GDM1 (cell line): ENCODE measurements around the gene ZNF500.

Experiments used
- DNase-seq: peaks from one replicate; lab custom pipeline; 2025; lab: John Stamatoyannopoulos, UW

The ZNF500 gene

DNA sequence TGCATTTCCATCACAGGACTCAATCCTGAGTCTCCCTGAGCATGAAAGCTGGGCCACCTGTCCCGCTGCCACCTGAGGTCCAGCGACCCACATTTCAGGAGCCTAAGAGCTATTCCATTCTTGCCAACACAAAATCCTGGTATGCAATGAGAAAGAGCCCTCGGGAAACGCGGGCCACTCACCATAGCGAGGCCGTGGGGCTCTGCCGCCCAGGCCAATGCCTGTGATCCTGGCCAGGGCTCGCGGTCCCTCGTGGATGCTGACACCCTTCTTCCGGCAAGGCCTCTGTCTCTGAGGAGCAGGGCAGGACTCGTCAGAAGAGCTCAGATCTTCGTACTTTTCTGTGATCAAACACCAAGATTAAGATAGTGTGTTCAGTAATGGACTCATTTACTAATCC, 62.0 kb downstream of the ZNF500 start:
- DNase-seq, result no peak

DNA sequence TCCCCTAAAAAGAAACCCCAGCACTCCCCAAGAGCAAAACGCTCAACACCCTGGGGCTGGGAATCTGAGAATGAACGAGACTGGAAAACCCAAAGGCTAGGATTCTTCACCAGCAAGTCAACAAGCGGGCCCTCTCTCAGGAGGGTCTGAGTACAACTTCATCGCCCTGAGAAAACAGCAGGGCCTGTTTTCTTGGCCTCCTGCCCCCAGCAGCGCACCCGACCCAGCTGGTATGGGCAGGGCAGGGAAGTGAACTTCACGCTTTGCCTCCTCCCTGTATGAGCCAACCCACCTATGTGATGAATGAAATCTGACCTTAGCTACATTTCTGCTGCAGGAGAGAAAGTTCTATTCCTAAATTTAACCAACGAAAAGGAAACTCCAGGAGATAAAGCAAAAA, 62.5 kb downstream of the ZNF500 start:
- no peak for DNase-seq

DNA sequence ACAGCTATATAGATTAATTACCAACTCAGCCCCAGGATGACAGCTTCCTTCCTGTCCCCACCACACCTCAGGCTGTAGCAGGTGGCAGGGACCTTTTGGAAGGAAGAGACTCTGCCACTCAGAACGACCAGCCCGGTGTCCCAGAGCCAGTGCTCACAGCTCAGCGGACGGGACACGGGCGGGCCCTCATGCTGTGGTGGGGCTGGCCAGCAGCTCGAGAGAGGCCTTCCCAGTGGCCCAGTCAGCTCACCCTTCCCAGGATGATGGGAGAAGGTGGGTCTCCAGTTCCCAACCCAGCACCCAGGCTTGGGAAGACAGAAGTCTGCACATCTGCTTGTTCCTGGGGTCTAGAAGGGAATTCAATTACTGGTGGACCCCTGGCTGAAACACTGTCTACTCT, 63.1 kb downstream of the ZNF500 start:
- no peak for DNase-seq

DNA sequence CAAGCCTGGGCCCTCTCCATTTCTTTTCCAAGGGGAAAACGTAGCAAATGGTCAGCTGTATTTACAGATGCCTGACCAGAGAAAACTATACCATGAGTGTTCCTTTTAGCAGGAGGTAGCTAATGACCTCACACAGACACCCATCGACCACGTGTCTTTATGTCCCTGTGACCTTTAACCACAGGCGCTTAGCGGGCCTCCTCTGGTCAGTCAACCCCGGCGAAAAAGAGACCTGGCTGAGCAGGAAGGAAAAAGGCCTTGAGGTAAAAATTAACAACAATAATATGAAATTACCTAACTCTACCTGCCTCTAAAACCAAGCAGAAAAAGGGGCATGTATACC, 64.5 kb downstream of the ZNF500 start:
- no peak for DNase-seq

DNA sequence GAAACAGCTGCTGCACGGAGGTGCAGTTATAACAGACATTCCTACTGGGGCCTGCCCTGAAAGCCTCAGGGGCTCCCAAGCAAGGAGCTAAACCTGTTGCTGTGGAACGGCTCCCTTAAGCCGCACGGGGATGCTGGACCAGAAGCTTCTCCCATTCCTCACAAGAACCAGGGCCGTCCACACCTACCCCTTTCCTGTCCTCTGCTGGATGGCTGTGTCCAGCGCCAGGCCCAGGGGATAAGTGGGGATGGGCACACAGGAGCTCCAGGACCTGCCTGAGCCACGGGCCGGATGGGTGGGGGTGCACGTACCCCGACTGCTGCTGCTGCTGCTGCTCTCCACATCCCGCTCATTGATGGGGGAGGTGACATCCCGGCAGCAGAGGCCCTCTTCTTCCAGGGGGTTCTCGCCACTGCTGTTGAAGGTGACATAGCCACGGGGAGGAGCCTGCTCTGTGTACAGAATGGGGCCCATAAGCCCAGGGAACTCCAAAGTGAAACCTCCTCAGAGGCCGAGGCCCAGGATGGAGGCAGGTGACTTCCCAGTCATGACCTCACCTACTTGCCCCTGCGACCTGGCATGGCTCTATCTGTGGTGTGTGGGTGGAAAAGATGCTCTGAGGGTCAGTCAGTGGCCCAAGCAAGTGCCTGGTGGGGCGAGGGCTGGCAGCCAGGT, 65.0 kb downstream of the ZNF500 start:
- no peak for DNase-seq

DNA sequence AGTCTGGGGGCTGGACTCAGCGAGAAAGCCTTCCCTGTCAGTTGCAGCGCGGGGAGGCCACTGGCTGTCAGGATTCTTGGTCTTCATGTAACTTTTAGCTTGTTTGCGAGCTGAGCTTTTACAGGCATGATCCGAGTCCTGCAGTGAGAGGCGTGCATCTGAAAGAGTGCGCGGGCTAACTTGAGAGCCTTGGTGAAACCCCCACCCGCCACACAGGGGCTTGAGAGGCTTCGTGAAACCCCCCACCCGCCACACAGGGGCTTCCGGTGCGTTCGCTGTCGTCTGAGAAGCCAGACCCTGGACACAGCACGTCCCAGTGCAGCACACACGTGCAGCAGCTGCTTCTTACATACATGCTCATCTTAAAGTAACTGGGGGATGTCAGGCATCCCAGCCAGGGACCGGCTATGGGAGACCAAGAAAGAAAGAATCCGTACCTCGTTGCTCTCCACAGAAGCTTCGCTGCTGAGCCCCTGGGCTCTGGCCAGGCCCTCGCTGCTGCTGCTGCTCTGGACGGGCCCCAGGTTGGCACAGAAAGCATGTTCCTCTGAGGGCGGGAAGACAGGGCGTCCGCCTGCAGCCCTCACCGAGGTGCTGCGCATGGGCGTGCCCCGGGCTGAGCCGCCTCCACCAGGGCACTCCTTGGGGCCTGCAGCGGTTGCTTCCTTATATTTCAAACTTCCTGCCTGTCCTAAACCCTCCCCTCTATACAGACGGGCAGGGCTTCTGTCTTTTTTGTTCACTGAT, 65.8 kb downstream of the ZNF500 start:
- no peak for DNase-seq

DNA sequence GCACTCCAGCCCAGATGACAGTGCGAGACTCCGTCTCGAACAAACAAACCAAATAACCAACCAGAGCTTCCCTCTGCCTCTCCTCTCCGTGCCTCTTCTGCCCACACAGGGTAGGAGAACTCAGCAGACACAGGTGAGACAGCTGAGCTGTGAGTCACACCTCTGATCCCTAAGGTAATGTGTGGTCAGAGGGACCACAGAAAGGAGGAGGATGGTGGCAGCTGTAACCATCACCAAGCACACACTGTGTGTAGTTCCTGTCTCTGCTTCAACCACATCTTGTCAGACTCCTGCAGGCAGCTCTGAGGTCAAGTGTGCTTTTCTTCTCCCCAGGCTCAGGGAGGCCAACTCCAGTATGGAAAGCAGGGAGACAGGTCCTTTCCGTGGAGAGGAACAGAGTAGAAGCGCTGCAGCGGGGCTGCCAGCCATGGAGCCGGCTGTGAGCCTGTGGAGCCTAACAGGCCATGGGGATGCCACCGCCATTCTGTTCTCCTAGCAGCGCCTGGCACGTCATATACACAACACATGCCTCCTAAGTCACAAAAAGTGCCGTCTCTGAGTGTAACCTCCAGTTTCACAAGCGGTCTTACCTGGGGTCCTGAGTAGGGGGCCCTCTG, 66.5 kb downstream of the ZNF500 start:
- DNase-seq, result no peak

DNA sequence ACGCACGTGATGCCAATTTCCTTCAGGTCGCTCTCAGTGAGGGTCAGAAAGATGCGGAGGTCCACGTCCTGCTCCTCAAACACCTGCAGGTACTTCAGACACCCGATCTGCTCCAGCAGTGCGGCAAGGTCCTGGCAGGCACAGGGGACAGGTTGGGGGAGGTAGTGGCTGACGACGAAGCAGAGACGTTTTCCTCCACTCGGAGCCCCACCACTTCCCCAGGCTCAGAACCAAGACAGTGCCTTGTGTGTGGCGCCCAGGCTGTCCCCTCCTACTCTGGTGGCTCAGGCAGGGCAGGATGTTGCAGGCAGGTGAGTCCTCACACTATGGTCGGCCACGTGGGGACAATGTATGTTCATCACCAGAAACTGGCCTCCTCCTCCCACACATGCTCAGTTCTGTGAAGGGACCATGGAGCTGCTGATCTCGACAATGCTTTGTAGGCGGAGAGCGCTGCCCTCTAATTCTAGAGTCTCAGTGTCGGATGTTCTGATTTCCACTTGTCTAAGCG, 67.9 kb downstream of the ZNF500 start:
- DNase-seq, result no peak

DNA sequence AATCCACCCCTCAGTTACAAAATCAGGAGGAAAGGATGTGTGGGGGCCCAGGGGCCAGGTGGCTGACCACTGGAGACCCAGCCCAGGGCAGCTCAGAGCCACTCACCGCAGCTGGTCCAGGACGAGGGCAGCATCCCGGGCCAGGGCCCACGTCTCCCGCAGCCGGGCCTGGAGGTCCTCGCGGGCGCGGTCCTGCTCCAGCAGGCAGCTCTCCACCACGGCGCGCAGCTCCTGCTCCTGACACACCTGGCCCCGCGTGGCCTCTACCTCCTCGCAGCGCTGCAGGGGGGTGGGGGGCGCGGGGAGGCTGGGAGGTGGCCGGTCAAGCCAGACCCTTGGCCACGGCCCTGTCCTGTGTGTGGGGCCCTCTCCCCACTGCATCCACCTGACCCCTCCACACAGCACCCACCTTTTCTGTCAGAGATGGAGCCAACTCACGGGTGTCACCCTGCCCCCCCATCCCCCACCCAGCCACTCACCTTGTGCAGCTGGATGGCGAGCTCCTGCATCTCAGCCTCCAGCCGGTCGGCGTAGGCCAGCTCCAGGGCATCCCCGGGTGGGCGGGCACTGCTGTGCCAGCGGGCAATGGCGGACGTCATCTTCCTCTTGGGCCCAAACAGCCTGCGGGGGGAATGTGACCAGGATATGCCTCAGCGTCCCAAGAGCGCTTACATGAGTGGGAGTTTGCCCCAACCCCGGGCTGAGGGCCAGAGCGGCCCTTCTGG, 68.5 kb downstream of the ZNF500 start:
- DNase-seq, result no peak
